ENCODE results near the gene CADM1.

CADM1 gene

GRCh38 chr11:115286614-115287013 lies 217.6 kb downstream of the CADM1 start:
- DNase-seq: peak in 9 of 56 donors; percentile 7 to 62 (median 23)

GRCh38 chr11:115284773-115285172 lies 219.4 kb downstream of the CADM1 start:
- no peak for DNase-seq

- no peak for DNase-seq
Measured at GRCh38 chr11:115282923-115283322, 221.3 kb downstream of the CADM1 start.

GRCh38 chr11:115280775-115281174 lies 223.4 kb downstream of the CADM1 start:
- DNase-seq: no peak

- DNase-seq: no peak
Measured at GRCh38 chr11:115279813-115280761, 224.1 kb downstream of the CADM1 start.

GRCh38 chr11:115276799-115277198 lies 227.4 kb downstream of the CADM1 start:
- DNase-seq: peak in 1 of 56 donors; percentile 23

- DNase-seq: no peak
Measured at GRCh38 chr11:115276191-115276590, 228.0 kb downstream of the CADM1 start.

- no peak for DNase-seq
Measured at GRCh38 chr11:115275045-115275444, 229.2 kb downstream of the CADM1 start.

- DNase-seq: no peak
Measured at GRCh38 chr11:115272925-115273324, 231.3 kb downstream of the CADM1 start.

GRCh38 chr11:115271643-115272042 lies 232.6 kb downstream of the CADM1 start:
- DNase-seq: no peak

GRCh38 chr11:115269191-115269950 lies 234.8 kb downstream of the CADM1 start:
- peak in 12 of 56 donors; percentile 10 to 67 (median 32) for DNase-seq

GRCh38 chr11:115267871-115268270 lies 236.3 kb downstream of the CADM1 start:
- DNase-seq: no peak

- DNase-seq: no peak
Measured at GRCh38 chr11:115267238-115267781, 236.9 kb downstream of the CADM1 start.

GRCh38 chr11:115266066-115266639 lies 238.1 kb downstream of the CADM1 start:
- DNase-seq: no peak

GRCh38 chr11:115263799-115264656 lies 240.2 kb downstream of the CADM1 start:
- DNase-seq: no peak

GRCh38 chr11:115258216-115258615 lies 246.0 kb downstream of the CADM1 start:
- no peak for DNase-seq

GRCh38 chr11:115257678-115258077 lies 246.5 kb downstream of the CADM1 start:
- no peak for DNase-seq

- no peak for DNase-seq
Measured at GRCh38 chr11:115257270-115257669, 246.9 kb downstream of the CADM1 start.

- DNase-seq: peak in 2 of 56 donors; percentile 4 to 16
Measured at GRCh38 chr11:115256397-115257197, 247.6 kb downstream of the CADM1 start.
